ENCODE measurements around the gene PRKD1.

PRKD1 gene

DNA sequence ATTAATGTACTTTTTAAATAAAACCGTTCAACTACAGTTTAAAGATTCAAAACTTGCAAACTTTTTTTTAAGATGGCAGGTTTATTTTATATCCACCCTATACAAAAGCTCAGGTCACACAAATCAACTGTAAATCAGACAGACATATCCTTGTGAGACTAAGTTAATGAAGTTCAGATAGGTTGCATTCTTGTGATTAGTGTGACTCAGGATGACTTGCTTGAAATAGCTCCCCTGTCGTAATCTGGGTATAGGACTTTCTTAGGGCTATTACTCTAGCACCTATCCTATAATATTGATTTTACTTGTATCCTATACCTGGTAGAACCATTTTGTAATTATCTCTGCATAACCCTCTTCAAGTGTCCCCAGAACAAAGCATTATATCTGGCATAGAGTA is 9.5 kb upstream of the PRKD1 start:
- no peak for DNase-seq
- POLR2A ChIA-PET: no interaction called here
- Histone ChIP-seq H3K9me3 (ENCODE audit: control extremely low read depth in 1 of 5, control insufficient read depth in 4 of 5, insufficient read depth in 2 of 5, low read depth in 1 of 5, low read length in 4 of 5) (peaks cover 0 to 3% (median 0%) of the 10 kb centered on the region in 5 experiments), H3K36me3 (ENCODE audit: control insufficient read depth in 4 of 4, insufficient read depth in 4 of 4, low read length in 3 of 4) (no peaks in the 10 kb centered on the region), H3K4me3 (ENCODE audit: control insufficient read depth in 1 of 7, extremely low read depth in 1 of 7, insufficient read depth in 4 of 7, low read depth in 2 of 7, low read length in 6 of 7) (no peak overlapping the region), H3K4me1 (ENCODE audit: control extremely low read depth in 1 of 4, control insufficient read depth in 4 of 4, insufficient read depth in 4 of 4, low read length in 3 of 4) (no peaks in the 10 kb centered on the region), H3K27me3 (replicated peaks in 2 of 5; ENCODE audit: control insufficient read depth in 4 of 5, insufficient read depth in 5 of 5, low read length in 4 of 5) (no peaks in the 10 kb centered on the region), H3K27ac (ENCODE audit: insufficient read depth in 1 of 2, low read depth in 1 of 2, low read length in 2 of 2, poor library complexity in 1 of 2, severe bottlenecking in 2 of 2) (no peak overlapping the region)
- no CpG with 5 or more reads among the region's 2 CpGs for WGBS (ENCODE audit: insufficient coverage)
- CTCF ChIA-PET: no interaction called here

DNA sequence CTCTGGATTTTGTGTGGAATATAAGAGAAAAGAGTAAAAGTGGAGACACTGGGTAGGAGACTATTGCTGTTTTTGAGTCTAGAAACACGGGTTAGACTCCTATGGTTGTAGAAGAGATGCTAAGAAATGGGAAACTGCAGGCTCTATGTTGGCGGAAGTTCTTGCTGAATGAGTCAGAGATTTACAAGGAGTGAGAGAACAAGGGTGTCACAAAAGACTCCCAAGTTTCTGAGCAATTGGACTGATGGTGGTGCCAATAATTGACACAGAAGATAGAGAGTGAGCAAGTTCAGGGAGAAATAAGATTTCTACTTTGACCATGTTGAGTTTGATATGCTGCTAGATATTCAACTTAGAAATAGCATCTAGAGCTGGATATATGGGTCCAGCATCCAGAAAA is 2.6 kb upstream of the PRKD1 start:
- Histone ChIP-seq H3K4me3 (ENCODE audit: control insufficient read depth in 1 of 7, extremely low read depth in 1 of 7, insufficient read depth in 4 of 7, low read depth in 2 of 7, low read length in 6 of 7) (no peak overlapping the region), H3K27ac (ENCODE audit: insufficient read depth in 1 of 2, low read depth in 1 of 2, low read length in 2 of 2, poor library complexity in 1 of 2, severe bottlenecking in 2 of 2) (no peak overlapping the region), H3K4me1 (ENCODE audit: control extremely low read depth in 1 of 4, control insufficient read depth in 4 of 4, insufficient read depth in 4 of 4, low read length in 3 of 4) (peaks cover 0 to 16% (median 9%) of the 10 kb centered on the region in 4 experiments), H3K36me3 (ENCODE audit: control insufficient read depth in 4 of 4, insufficient read depth in 4 of 4, low read length in 3 of 4) (no peaks in the 10 kb centered on the region), H3K27me3 (replicated peaks in 2 of 5; ENCODE audit: control insufficient read depth in 4 of 5, insufficient read depth in 5 of 5, low read length in 4 of 5) (peaks cover 2 to 41% (median 19%) of the 10 kb centered on the region in 5 experiments), H3K9me3 (ENCODE audit: control extremely low read depth in 1 of 5, control insufficient read depth in 4 of 5, insufficient read depth in 2 of 5, low read depth in 1 of 5, low read length in 4 of 5) (peaks cover 0 to 2% (median 0%) of the 10 kb centered on the region in 5 experiments)
- 86% methylated on average over 2 of the region's 2 CpGs for WGBS (ENCODE audit: insufficient coverage)
- DNase-seq: no peak
- CTCF ChIA-PET: no interaction called here
- POLR2A ChIA-PET: no interaction called here

DNA sequence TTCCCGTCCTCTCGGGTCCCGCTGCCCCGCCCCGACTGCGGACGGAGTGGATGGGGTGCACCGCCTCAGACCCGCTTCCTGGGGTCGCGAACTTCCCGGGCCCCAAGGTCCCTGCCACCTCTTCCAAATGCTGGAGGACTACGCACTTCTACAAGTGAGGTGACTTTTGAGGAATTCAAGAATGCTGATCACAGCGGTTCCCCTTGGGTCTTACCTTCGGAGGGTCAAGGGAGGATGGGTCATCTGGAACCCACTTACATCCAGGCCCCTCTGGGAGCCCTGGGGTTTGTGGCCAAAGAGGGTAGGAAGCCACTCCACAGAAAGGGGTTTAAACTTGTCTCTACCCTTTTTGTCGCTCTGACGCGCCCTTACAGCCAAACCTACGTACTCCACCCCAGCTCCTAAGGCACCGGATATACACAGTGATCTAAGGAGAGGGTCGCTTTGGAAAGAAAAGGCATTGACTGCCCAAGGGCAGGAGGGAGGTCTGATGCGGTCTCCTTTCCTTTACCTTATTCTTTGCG is 532 bp upstream of the PRKD1 start:
- H3K27ac ChIP-seq (ENCODE audit: insufficient read depth in 1 of 2, low read depth in 1 of 2, low read length in 2 of 2, poor library complexity in 1 of 2, severe bottlenecking in 2 of 2): no peak overlapping the region
- 19% methylated on average over 20 of the region's 23 CpGs for WGBS (ENCODE audit: insufficient coverage)
- H3K36me3 ChIP-seq (ENCODE audit: control insufficient read depth in 4 of 4, insufficient read depth in 4 of 4, low read length in 3 of 4): no peaks in the 10 kb centered on the region
- peaks cover 0 to 2% (median 0%) of the 10 kb centered on the region in 5 experiments for H3K9me3 ChIP-seq (ENCODE audit: control extremely low read depth in 1 of 5, control insufficient read depth in 4 of 5, insufficient read depth in 2 of 5, low read depth in 1 of 5, low read length in 4 of 5)
- DNase-seq: peak in 2 of 3 donors; percentile 8 to 23
- H3K4me1 ChIP-seq (ENCODE audit: control extremely low read depth in 1 of 4, control insufficient read depth in 4 of 4, insufficient read depth in 4 of 4, low read length in 3 of 4): peaks cover 0 to 16% (median 9%) of the 10 kb centered on the region in 4 experiments
- H3K27me3 ChIP-seq (replicated peaks in 2 of 5; ENCODE audit: control insufficient read depth in 4 of 5, insufficient read depth in 5 of 5, low read length in 4 of 5): peaks cover 2 to 53% (median 21%) of the 10 kb centered on the region in 5 experiments
- peak overlapping the region in 5 of 7 experiments; percentile 19 to 79 (median 54) for H3K4me3 ChIP-seq (ENCODE audit: control insufficient read depth in 1 of 7, extremely low read depth in 1 of 7, insufficient read depth in 4 of 7, low read depth in 2 of 7, low read length in 6 of 7)
- CTCF ChIA-PET: no interaction called here
- POLR2A ChIA-PET: no interaction called here

DNA sequence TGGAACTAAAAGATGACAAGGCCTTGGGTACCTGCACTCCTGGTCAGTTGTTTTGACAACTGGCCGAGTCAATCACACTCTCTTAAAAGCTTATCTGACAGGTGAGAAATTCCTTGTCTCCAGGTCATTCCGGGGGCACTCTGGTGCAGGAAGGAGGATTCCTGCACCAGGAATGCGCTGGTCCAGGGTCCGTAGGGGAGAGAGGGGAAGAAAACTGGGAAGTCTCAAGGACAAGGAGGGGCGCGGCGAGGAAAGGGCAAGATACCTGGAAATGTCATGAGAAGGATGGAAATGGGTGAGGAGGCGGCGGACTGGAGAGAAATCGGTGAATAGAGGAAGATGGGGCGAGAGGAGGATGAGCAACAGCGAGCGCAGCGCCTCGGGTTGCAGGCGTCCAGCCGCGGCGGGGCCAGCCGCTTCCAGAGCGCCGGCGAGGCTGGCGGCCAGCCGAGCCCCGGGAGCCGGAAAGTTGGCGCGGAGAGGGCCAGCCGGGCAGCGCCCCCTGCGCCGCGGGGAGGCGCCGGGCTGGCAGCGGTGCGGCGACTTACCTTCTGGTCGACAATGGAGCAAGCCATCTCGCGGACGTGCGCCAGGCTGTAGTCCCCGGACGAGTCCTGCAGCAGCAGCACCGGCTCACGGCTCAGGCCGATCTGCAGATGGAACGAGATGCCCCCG is 809 bp downstream of the PRKD1 start:
- ChIA-PET CTCF (interaction anchor here (0.9 kb wide), 1 partner anchor 8 kb away, joined by 3 read pairs; no protein-coding TSS in a partner anchor), POLR2A (no interaction called here)
- Histone ChIP-seq H3K4me3 (ENCODE audit: control insufficient read depth in 1 of 7, extremely low read depth in 1 of 7, insufficient read depth in 4 of 7, low read depth in 2 of 7, low read length in 6 of 7) (peak overlapping the region; percentile 24 to 79 (median 62)), H3K27me3 (replicated peaks in 2 of 5; ENCODE audit: control insufficient read depth in 4 of 5, insufficient read depth in 5 of 5, low read length in 4 of 5) (peaks cover 2 to 53% (median 21%) of the 10 kb centered on the region in 5 experiments), H3K9me3 (ENCODE audit: control extremely low read depth in 1 of 5, control insufficient read depth in 4 of 5, insufficient read depth in 2 of 5, low read depth in 1 of 5, low read length in 4 of 5) (peaks cover 0 to 2% (median 0%) of the 10 kb centered on the region in 5 experiments), H3K36me3 (ENCODE audit: control insufficient read depth in 4 of 4, insufficient read depth in 4 of 4, low read length in 3 of 4) (no peaks in the 10 kb centered on the region), H3K4me1 (ENCODE audit: control extremely low read depth in 1 of 4, control insufficient read depth in 4 of 4, insufficient read depth in 4 of 4, low read length in 3 of 4) (peaks cover 0 to 16% (median 9%) of the 10 kb centered on the region in 4 experiments), H3K27ac (ENCODE audit: insufficient read depth in 1 of 2, low read depth in 1 of 2, low read length in 2 of 2, poor library complexity in 1 of 2, severe bottlenecking in 2 of 2) (no peak overlapping the region)
- 0% methylated on average over 48 of the region's 51 CpGs for WGBS (ENCODE audit: insufficient coverage)
- DNase-seq: peak; percentile 11 to 56 (median 29)

DNA sequence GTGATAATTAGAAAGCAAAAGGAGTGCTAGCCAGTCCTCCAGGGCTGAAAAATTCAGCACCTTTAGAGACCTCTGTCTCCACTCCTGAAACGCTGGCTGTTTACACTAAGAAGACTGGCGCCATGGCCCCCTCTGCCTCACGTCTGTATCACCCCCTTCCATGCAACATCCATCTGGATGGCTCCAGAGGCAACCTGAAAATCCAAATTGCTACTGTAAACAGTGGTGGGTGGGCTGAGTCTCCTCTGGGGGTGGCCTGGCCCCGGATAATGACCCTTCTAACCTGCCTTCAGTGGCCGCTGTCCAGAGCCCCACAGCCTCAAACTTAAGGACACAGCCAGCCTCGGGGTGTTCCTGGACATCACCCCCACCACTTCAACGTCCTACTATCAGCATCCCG is 1.4 kb downstream of the PRKD1 start:
- H3K4me3 ChIP-seq (ENCODE audit: control insufficient read depth in 1 of 7, extremely low read depth in 1 of 7, insufficient read depth in 4 of 7, low read depth in 2 of 7, low read length in 6 of 7): peak overlapping the region in 4 of 7 experiments; percentile 62 to 79 (median 74)
- peaks cover 0 to 2% (median 0%) of the 10 kb centered on the region in 5 experiments for H3K9me3 ChIP-seq (ENCODE audit: control extremely low read depth in 1 of 5, control insufficient read depth in 4 of 5, insufficient read depth in 2 of 5, low read depth in 1 of 5, low read length in 4 of 5)
- POLR2A ChIA-PET: no interaction called here
- H3K36me3 ChIP-seq (ENCODE audit: control insufficient read depth in 4 of 4, insufficient read depth in 4 of 4, low read length in 3 of 4): no peaks in the 10 kb centered on the region
- H3K4me1 ChIP-seq (ENCODE audit: control extremely low read depth in 1 of 4, control insufficient read depth in 4 of 4, insufficient read depth in 4 of 4, low read length in 3 of 4): peaks cover 0 to 16% (median 9%) of the 10 kb centered on the region in 4 experiments
- 29% methylated on average over 5 of the region's 8 CpGs for WGBS (ENCODE audit: insufficient coverage)
- CTCF ChIA-PET: interaction anchor here (0.9 kb wide), 1 partner anchor 9 kb away, joined by 3 read pairs; no protein-coding TSS in a partner anchor
- peaks cover 2 to 53% (median 21%) of the 10 kb centered on the region in 5 experiments for H3K27me3 ChIP-seq (replicated peaks in 2 of 5; ENCODE audit: control insufficient read depth in 4 of 5, insufficient read depth in 5 of 5, low read length in 4 of 5)
- H3K27ac ChIP-seq (ENCODE audit: insufficient read depth in 1 of 2, low read depth in 1 of 2, low read length in 2 of 2, poor library complexity in 1 of 2, severe bottlenecking in 2 of 2): no peak overlapping the region
- DNase-seq: peak in 1 of 3 donors; percentile 15

DNA sequence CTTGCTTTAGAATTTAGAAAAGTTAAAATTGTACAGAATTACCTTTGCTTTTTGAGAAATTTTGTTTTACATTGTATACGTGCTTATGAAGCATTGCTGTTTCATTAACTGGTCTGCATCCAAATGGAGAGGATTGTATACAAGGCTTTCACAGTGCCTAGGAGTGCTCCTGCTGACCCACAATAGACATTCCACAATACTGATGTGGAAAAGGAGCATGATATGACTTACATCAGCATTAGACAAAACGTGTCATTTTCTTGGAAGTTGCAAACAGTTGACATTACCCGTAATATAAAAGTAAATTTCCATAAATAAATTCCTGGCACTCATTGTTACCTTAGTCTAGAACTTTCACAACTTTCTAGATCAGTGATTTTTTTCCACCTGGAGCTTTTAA is 1.9 kb downstream of the PRKD1 start:
- ChIA-PET POLR2A (no interaction called here), CTCF (interaction anchor here (0.9 kb wide), 1 partner anchor 9 kb away, joined by 3 read pairs; no protein-coding TSS in a partner anchor)
- Histone ChIP-seq H3K4me1 (ENCODE audit: control extremely low read depth in 1 of 4, control insufficient read depth in 4 of 4, insufficient read depth in 4 of 4, low read length in 3 of 4) (peaks cover 0 to 16% (median 9%) of the 10 kb centered on the region in 4 experiments), H3K9me3 (ENCODE audit: control extremely low read depth in 1 of 5, control insufficient read depth in 4 of 5, insufficient read depth in 2 of 5, low read depth in 1 of 5, low read length in 4 of 5) (peaks cover 0 to 2% (median 0%) of the 10 kb centered on the region in 5 experiments), H3K4me3 (ENCODE audit: control insufficient read depth in 1 of 7, extremely low read depth in 1 of 7, insufficient read depth in 4 of 7, low read depth in 2 of 7, low read length in 6 of 7) (no peak overlapping the region), H3K27ac (ENCODE audit: insufficient read depth in 1 of 2, low read depth in 1 of 2, low read length in 2 of 2, poor library complexity in 1 of 2, severe bottlenecking in 2 of 2) (no peak overlapping the region), H3K36me3 (ENCODE audit: control insufficient read depth in 4 of 4, insufficient read depth in 4 of 4, low read length in 3 of 4) (no peaks in the 10 kb centered on the region), H3K27me3 (replicated peaks in 2 of 5; ENCODE audit: control insufficient read depth in 4 of 5, insufficient read depth in 5 of 5, low read length in 4 of 5) (peaks cover 2 to 50% (median 21%) of the 10 kb centered on the region in 5 experiments)
- DNase-seq: no peak
- WGBS (ENCODE audit: insufficient coverage): 53% methylated on average over 2 of the region's 3 CpGs

All from common myeloid progenitor, CD34-positive (primary cell).